ENCODE results near the gene KDM3B.

DNA sequence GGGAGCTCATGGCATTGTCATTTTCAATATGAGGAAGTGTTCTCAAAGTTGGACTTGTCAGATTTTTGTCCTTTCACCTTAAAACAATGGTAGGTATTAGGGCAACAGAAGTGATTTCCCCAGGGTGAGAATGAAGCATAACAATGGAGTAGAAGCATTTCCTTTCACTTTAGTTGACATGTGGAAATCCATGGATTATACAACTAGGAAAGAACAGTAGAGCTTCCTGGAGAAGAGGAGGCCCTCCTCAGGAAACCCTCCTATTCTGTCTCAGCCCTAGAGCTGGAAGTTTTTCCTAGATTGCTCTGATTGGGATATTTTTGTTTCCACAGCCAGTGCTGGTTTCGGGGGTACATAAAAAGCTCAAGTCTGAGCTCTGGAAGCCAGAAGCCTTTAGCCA, 72.6 kb downstream of the KDM3B start:
- TF ChIP-seq POLR2A (IDR thresholded peaks at IDR 0.05) (no peak), POLR2AphosphoS5 (IDR thresholded peaks at IDR 0.05) (no peak), EP300 (IDR thresholded peaks at IDR 0.05) (no peak)
- TF ChIP-seq, protein P1, sequence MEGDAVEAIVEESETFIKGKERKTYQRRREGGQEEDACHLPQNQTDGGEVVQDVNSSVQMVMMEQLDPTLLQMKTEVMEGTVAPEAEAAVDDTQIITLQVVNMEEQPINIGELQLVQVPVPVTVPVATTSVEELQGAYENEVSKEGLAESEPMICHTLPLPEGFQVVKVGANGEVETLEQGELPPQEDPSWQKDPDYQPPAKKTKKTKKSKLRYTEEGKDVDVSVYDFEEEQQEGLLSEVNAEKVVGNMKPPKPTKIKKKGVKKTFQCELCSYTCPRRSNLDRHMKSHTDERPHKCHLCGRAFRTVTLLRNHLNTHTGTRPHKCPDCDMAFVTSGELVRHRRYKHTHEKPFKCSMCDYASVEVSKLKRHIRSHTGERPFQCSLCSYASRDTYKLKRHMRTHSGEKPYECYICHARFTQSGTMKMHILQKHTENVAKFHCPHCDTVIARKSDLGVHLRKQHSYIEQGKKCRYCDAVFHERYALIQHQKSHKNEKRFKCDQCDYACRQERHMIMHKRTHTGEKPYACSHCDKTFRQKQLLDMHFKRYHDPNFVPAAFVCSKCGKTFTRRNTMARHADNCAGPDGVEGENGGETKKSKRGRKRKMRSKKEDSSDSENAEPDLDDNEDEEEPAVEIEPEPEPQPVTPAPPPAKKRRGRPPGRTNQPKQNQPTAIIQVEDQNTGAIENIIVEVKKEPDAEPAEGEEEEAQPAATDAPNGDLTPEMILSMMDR (IDR thresholded peaks at IDR 0.05): no peak

Data from suprapubic skin (tissue), 4 donors.